Erythroblast (primary cell): Measurements from ENCODE around the gene WNK1.

Experiments
- GATA1 ChIP-seq: IDR thresholded peaks from 2 replicates; pipeline ENCODE4 v1.6.1; 2011; ENCODE audit warnings: low read depth, mild to moderate bottlenecking, control low read depth, low read length, moderate library complexity
- POLR2A ChIP-seq: IDR thresholded peaks from 2 replicates; pipeline ENCODE4 v1.6.1; 2011; ENCODE audit warnings: mild to moderate bottlenecking, low read length

- TF ChIP-seq POLR2A = no peak
- TF ChIP-seq GATA1 = no peak
Measured at GRCh38 chr12:896031-896430, 143.7 kb downstream of the WNK1 start.
